ENCODE measurements around the gene ASB3.
"Not testable (repeated sequence)": the region's sequence is repeated elsewhere in the genome, so short reads cannot be mapped to it uniquely, and the experiment has no call there.

Gene ASB3

GRCh38 chr2:53786705-53787613 is at the start of gene ASB3, which contains the start of gene ERLEC1:
ASB3 (minus strand) TSS chr2:53786953; CDS start chr2:53765572, 21,381 bp downstream.
ERLEC1 (plus strand) TSS chr2:53787044; CDS start chr2:53787211, 167 bp downstream.
- peak; percentile 92 for DNase-seq (ENCODE audit: low spot score)

GRCh38 chr2:53829980-53830290 is 43.2 kb upstream of the ASB3 start:
- not testable (repeated sequence) for DNase-seq (ENCODE audit: low spot score)

- no peak for DNase-seq (ENCODE audit: low spot score)
These were observed 42.7 kb upstream of the ASB3 start for GRCh38 chr2:53829273-53829979.

- no peak for DNase-seq (ENCODE audit: low spot score)
These were observed 41.6 kb upstream of the ASB3 start for GRCh38 chr2:53828331-53828730.

GRCh38 chr2:53827398-53828175 is 40.8 kb upstream of the ASB3 start:
- DNase-seq (ENCODE audit: low spot score) = peak; percentile 23

GRCh38 chr2:53826587-53827397 is 40.0 kb upstream of the ASB3 start:
- DNase-seq (ENCODE audit: low spot score) = no peak

- DNase-seq (ENCODE audit: low spot score) = no peak
These were observed 39.3 kb upstream of the ASB3 start for GRCh38 chr2:53826030-53826410.

- not testable (repeated sequence) for DNase-seq (ENCODE audit: low spot score)
These were observed 36.9 kb upstream of the ASB3 start for GRCh38 chr2:53823639-53824038.

GRCh38 chr2:53821810-53822209 is 35.1 kb upstream of the ASB3 start:
- DNase-seq (ENCODE audit: low spot score) = no peak

GRCh38 chr2:53820711-53821110 is 34.0 kb upstream of the ASB3 start:
- no peak for DNase-seq (ENCODE audit: low spot score)

GRCh38 chr2:53820048-53820447 is 33.3 kb upstream of the ASB3 start:
- DNase-seq (ENCODE audit: low spot score) = no peak

- no peak for DNase-seq (ENCODE audit: low spot score)
These were observed 32.9 kb upstream of the ASB3 start for GRCh38 chr2:53819634-53820033.

- DNase-seq (ENCODE audit: low spot score) = no peak
These were observed 32.2 kb upstream of the ASB3 start for GRCh38 chr2:53818854-53819435.

GRCh38 chr2:53813151-53813550 is 26.4 kb upstream of the ASB3 start:
- DNase-seq (ENCODE audit: low spot score) = no peak

GRCh38 chr2:53811601-53812000 is 24.8 kb upstream of the ASB3 start:
- DNase-seq (ENCODE audit: low spot score) = no peak

GRCh38 chr2:53802617-53803151 is 15.9 kb upstream of the ASB3 start:
- DNase-seq (ENCODE audit: low spot score) = no peak

GRCh38 chr2:53801547-53801946 is 14.8 kb upstream of the ASB3 start:
- DNase-seq (ENCODE audit: low spot score) = no peak

- DNase-seq (ENCODE audit: low spot score) = no peak
These were observed 7.1 kb upstream of the ASB3 start for GRCh38 chr2:53793821-53794220.

- DNase-seq (ENCODE audit: low spot score) = no peak
These were observed 6.5 kb upstream of the ASB3 start for GRCh38 chr2:53793261-53793660.

GRCh38 chr2:53787614-53788289 is 999 bp upstream of the ASB3 start:
- peak; percentile 7 for DNase-seq (ENCODE audit: low spot score)

Measured in iPS-NIHi11 (cell line).